ENCODE results near the gene OR52B6.
"Not testable (repeated sequence)": the region's sequence is repeated elsewhere in the genome, so short reads cannot be mapped to it uniquely, and the experiment has no call there.

Gene OR52B6

GRCh38 chr11:5596607-5597201, 16.0 kb downstream of the OR52B6 start, which contains the start of gene TRIM6:
TRIM6 (plus strand) TSS chr11:5596637; CDS start chr11:5596898, 261 bp downstream.
- no peak for DNase-seq (ENCODE audit: low read depth)

- no peak for DNase-seq (ENCODE audit: low read depth)
These were observed 17.3 kb downstream of the OR52B6 start for GRCh38 chr11:5597953-5598352.

DNA sequence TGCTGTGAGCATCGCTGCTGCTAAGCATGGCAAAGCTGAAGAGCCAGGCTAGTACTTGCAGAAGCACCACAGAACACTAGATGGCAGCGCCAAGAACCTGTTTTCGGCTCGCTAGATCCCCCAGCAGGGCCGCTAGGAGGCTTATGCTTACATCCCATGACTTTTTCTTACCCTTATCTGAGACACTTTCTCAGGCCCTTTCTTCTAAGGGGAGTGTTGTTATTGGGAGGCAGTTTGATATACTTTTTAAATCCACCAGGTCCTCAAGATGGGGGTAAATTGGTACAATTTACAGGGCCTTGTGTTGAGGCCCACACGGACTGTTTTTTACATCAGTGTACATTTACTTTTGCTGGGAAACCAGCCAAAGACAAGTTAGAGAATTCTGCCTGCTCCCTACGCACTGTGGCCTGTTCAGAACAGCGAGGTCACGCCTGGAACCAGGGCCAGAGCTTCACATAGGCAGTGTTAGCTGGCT, 19.7 kb downstream of the OR52B6 start:
- DNase-seq (ENCODE audit: low read depth) = peak; percentile 36

GRCh38 chr11:5602791-5603190, 22.1 kb downstream of the OR52B6 start:
- DNase-seq (ENCODE audit: low read depth) = not testable (repeated sequence)

- DNase-seq (ENCODE audit: low read depth) = no peak
These were observed 22.6 kb downstream of the OR52B6 start for GRCh38 chr11:5603326-5603725.

DNA sequence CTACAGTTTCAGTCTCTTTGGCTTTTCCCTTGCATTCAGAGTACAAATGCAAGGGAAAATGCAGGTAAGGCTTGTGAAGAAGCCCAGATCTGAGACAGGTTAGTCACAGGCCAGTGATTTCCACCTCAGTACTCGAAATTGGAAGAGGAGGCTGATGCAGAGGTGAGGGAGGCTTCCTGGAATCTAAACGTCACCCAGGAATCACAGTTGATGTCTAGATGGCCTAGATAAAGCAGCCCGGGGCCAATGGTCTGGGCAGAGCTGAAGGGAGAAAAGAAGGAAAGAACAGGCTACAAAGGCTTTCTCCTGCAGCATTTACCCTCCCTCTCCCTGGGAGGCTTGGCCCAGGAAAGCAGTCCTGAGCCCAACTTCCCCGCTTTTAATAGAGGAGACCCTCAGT, 24.2 kb downstream of the OR52B6 start:
- DNase-seq (ENCODE audit: low read depth) = no peak

DNA sequence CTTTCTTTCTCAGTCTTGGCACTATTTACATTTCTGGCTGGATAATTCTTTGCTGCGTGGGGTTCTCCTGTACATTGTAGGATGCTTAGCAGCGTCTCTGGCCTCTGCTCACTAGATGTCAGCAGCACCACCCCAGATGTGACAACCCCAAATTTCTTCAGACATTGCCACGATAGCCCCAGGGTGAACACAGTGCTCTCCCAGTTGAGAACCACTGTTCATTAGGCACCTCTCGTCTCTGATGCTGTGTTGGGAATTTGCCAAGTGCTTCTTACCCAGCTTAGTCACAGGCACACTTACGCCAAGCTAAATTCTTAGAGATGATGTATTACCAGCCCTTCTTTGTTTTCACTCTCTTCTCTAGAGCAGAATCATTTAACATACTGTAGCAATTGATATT, 25.2 kb downstream of the OR52B6 start:
- no peak for DNase-seq (ENCODE audit: low read depth)

DNA sequence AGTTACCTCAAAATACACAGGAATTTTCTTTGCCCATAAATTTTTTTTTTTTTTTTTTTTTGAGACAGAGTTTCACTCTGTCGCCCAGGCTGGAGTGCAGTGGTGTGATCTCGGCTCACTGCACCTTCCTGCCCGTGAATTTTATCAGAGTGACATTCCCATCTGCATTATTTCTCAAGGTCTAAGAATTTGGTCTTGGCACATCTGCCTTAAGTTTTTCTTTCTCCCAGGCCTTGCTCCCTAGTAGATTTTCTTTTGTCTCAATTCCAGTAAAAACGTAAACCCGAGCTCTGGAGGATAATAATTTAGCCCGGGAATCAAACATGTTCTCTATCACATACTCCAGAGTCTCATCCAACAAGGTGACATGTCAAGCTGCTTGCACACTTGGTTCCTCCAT, 28.1 kb downstream of the OR52B6 start:
- no peak for DNase-seq (ENCODE audit: low read depth)

GRCh38 chr11:5610446-5610845, 29.8 kb downstream of the OR52B6 start:
- no peak for DNase-seq (ENCODE audit: low read depth)

DNA sequence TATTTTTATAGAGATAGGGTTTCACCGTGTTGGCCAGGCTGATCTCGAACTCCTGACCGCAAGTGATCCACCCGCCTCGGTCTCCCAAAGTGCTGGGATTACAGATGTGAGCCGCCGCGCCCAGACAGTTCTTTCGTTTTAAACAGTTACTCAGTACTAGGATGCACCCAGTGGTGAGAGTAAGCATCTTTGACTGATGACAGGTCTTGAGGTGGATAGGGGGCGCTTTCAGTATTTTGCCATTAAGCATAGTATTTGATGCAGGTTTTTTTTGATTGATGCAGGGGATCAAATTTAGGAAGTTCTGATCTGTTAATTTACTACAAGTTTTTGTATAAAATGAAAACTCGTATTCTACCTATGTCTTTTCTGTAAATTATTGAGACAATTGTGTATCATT, 30.9 kb downstream of the OR52B6 start:
- no peak for DNase-seq (ENCODE audit: low read depth)

DNA sequence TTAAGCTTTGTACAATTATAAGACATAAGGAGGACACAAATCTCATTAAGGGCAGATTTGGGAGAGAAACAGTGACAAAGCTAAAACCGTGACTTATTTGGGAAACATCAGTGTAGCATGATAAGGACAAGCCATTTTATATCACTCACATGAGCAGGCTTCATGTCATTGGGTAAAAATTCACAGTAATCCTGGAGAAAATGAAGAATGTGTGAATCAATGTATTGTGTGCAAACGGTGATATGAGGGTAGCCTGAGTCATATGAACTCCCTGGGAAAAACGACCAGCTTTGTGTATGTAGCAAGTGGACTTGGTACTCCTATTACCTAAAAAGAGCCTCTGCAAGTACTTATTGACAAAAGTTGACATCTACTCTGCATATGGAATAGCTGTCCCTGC, 38.1 kb downstream of the OR52B6 start:
- no peak for DNase-seq (ENCODE audit: low read depth)

DNA sequence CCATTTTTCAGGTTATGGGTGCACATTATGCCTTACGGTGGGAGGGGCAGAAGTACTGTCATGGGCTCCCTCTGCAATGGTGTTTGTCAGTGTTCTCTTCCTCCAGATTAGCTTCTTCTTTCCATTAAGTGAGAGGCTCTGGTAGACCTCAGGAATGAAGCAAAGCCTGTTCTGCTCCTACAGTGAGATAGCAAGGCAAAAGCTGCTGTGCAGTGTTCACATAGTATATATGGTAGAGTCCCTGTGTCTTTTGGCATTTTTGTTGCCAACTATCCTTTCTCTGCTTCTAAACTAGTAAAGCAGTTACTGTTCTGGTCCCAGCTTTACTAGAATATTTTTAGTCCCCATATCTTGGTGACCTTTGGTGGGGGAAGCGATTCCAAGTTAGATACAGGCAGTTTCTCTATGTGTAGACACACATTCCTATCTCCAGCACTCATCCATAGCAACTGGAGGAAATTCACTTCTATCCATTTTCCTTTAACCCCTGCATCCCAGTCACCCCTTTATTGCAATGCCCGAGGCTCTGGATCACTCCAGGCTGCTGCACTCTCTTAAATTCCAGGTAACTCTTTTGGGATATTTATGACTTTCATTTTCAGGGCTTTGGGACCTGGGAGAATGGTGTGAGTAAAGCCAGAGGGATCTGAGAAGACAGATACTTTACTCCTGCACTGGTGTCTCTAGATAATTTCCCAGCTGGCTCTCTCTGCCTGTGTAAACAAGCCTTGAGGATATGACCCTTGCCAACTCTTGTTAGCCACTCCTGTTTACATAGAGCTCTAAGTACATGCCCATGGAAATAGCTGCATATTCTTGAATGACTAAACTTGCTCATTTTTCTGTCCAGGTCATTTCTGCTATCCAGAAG, 40.2 kb downstream of the OR52B6 start:
- no peak for DNase-seq (ENCODE audit: low read depth)

DNA sequence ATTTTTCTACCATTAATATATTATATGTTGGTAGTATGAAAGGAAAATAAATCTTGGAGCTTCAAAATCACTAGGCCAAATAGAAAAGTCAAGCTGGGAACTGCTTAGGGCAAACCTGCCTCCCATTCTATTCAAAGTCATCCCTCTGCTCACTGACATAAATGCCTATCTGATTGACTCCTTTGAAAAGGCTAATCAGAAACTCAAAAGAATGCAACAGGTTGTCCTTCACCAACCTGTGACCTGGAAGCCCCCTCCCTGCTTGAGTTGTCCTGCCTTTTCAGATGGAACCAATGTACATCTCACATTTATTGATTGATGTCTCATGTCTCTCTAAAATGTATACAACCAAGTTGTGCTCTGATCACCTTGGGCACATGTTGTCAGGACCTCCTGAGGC, 40.9 kb downstream of the OR52B6 start:
- no peak for DNase-seq (ENCODE audit: low read depth)

DNA sequence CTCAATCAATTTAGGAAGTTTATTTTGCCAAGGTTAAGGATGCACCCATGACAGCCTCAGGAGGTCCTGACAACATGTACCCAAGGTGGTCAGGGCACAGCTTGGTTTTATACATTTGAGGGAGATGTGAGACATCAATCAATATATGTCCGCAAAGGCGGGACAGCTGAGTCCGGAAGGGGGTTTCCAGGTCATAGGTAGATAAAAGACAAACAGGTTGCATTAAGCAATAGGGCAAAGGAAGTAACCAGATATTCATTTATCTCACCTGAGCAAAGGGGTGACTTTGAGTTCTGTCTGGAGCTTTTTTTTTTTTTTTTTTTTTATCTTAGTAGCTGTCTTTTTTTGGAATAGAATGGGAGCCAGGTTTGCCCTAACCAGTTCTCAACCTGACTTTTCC, 42.1 kb downstream of the OR52B6 start:
- DNase-seq (ENCODE audit: low read depth) = no peak

DNA sequence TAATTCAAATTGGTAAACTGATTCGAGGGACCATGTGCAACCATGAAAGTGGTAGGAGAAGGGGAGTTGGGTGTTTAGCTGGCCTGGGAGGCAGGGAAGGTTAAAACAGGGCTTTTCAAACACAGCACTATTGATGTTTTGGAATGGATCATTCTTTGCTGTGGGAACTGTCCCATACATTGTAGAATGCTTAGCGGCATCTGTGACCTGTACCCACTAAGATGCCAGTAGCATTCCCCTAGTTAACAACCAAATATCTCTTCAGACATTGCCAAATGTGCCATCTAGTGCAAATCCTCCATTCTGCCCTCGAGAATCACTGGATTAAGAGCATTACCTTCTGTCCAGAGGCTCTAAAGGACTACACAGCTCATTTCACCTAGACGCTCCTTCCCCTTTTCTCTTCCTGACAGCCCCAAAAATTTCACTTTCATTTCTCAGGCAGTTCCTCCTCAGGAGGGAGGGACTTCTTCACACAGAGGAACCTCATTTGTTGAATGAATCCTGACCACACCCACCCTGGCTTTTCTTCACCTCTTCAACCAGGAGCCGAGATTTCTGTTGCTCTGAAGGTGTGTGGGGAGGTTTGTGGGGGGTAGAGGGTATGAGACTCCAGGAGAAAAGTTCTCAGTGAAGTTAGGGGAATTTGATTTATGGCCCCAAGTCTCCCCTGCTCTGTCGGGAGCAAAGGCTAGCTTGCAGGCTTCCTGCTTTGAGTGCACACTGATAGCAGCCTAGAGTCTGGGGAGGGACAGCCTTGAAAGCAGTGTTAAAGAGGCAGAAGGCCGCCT, 44.0 kb downstream of the OR52B6 start, which contains the start of gene TRIM34:
Gene TRIM34 (plus strand): TSS at position 513 of the 791 bp plus-strand sequence. CDS start 7,331 bp downstream, outside the sequence.
- peak; percentile 37 for DNase-seq (ENCODE audit: low read depth)

DNA sequence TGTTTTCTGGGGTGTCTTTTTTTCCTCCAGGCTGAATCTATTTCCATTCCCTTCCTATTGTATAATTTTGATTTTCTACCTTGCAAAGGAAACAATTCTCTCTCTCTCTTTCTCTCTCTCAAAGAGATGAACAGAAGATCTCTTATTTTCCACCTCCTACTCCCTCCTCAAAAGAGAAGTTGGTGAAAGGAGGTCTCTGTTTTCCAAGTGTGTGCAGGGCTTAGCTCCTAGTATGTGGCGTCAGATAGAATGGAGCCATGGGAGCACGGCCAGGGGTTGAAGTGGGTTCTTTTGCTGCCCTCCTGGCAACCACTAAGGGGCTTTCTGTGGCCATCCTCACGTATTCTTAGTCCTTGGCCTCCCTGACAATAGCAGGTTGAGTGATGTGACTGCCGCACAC, 44.6 kb downstream of the OR52B6 start:
- DNase-seq (ENCODE audit: low read depth) = no peak

DNA sequence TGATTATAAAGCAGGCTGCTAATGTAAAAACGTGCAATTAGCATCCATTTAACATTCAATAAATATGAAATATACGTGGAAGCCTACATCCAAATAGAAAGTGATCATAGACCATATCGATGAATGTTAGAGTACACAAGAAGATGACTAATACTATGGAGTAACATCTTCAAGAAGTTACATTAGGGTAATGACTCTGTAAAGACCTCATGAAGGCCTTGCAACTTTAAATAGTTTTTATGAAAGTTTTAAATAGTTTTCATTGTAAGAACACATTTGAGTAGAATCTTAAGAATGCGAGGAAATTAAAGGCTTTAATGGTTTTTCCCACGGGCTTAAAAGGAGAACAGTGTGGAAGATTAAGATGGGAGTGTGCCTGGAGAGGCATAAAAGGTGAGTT, 45.5 kb downstream of the OR52B6 start:
- no peak for DNase-seq (ENCODE audit: low read depth)

DNA sequence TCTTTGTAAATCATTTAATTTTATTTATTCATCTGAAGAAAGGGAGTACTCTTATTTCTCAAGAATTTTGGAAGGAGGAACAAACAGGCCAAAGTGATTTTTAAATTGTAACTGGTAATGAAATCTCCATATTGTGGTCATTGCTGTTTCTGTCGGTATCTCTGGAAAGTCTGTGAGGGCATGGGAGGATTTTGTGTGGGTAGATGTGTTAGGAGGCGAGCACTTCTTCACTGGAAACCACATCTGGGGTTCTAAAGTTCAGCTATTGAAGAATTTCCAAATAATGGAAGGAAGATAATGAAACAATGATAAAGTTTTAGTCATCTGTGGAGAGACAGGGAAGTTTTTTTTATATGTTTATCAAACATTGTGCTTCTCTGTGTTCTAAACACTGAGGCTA, 50.7 kb downstream of the OR52B6 start:
- no peak for DNase-seq (ENCODE audit: low read depth)
